GM18873 (cell line): Measurements from ENCODE around the gene SENP7.
"Not testable (repeated sequence)": the region's sequence is repeated elsewhere in the genome, so short reads cannot be mapped to it uniquely, and the experiment has no call there.

Source experiments
- ATAC-seq: cut with Tn5 transposase; IDR thresholded peaks from one replicate; pipeline ENCODE4 v1.9.1; 2021; ENCODE audit warnings: mild to moderate bottlenecking, moderate library complexity, moderate number of reproducible peaks; ENCODE audit not compliant: unreplicated experiment, low FRiP score

SENP7 gene

DNA sequence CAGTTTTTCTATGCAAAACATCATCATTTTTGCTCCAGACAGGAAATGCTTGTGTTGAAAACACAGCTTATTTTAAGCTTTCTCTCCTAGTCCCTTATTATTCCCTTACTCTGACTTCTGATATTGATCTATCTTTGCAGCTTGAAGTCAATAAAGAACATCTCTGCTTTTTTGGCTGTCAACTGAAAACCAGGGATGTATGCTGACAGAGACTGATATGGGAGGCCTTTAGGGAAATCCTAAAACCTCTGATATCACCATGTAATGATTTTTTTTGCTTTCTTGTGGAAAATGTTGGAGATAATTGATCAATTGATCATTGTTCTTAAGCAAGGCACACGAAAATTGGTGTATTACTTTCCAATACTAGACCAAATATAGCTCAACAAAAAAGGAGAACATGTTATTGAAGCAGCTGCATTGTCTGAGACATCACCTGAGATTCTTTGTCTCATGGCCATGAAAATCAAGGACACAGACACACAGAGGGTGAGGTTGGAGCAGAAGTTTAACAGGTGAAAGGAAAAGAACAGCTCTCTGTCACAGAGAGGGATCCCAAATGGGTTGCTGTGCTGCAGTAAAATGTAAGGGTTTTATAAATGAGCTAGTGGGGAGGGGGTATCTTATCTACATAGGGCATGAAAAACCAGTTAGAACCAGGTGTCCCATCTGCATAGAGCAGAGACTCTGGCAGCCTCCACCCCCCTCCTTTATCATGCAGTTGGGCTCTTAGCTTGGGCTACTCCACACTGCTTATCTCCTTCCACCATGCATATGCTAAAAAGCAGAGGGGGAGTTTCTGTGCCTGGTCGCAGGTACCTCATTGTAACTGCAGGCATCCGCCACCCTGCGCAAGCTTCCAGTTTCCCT lies 17.0 kb upstream of the SENP7 start:
- no peak for ATAC-seq

DNA sequence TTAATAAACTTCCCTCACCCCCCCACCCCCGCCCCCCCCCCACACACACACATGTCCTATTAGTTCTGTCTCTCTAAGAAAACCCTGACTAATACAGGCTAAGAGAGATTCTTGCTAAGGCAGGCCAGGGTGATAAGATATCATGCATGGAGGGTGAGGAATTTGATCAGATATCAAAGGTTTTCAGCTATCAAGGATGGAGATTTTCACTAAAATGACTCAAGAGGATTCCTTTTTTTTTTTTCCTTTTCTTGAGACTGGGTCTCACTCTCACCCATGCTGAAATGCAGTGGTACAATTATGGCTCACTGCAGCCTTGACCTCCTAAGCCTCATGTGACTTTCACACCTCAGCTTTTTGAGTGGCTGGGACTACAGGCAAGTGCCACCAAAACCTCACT lies 14.9 kb upstream of the SENP7 start:
- no peak for ATAC-seq

DNA sequence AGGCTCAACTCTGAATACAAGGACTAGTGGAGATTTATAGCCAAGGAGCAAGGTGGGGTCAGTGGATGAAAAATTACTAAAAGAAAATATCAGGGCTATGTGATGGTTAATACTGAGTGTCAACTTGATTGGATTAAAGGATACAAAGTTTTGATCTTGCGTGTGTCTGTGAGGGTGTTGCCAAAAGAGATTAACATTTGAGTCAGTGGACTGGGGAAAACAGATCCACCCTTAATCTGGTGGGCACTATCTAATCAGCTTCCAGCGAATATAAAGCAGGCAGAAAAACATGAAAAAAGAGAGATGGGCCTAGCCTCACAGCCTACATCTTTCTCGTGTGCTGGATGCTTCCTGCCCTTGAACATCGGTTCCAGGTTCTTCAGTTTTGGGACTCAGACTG lies 14.4 kb upstream of the SENP7 start:
- no peak for ATAC-seq

DNA sequence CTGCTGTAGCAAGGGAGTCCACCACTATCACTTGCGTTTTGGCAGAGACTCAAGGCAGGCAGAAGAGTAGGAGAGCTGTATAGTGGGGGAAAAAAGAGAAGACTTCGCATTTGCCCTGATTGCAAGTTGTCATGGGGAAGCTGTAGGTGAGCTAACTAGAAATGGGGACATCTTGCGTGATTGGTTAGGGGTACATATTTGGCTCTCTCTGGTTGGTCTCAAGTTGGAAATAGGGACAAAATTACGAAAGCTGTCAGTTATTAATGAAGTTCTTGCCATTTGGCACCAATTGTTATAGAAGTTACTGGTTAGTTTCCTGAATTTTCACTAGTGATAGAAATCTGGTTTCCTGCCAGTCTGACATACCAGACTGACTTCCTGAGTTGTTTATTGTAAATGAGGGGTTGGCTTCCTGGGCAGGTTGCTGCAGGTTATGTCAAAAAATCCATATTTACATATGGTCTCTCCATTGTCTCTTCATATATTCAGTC lies 8.2 kb upstream of the SENP7 start:
- ATAC-seq, result no peak

DNA sequence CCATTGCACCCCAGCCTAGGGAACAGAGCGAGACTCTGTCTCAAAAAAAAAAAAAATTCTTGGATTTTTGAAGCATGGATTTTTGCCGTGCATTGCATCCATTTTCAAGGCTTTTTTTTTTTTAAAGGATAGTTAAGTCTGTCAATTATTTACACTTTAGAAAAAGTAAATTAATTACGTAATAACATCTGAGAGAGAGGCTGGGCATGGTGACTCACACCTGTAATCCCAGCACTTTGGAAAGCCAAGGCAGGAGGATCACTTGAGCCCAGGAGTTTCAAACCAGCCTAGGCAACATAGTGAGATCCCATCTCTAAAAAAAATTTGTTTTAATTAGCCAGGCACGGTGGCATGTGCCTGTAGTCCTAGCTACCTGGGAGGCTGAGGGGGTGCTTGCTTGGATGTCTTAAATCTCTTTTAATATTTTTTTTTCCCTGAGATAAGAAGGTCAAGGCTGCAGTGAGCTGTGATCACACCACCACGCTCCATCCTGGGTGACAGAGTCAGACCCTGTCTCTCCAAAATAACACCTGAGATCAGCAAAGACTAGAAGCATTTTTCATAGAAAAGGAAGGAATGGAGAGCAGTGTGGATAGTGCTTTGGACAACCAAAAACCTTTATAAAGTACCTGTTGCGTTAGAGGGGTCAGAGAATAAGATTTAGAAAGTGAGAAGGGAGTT lies 6.8 kb upstream of the SENP7 start:
- no peak for ATAC-seq

DNA sequence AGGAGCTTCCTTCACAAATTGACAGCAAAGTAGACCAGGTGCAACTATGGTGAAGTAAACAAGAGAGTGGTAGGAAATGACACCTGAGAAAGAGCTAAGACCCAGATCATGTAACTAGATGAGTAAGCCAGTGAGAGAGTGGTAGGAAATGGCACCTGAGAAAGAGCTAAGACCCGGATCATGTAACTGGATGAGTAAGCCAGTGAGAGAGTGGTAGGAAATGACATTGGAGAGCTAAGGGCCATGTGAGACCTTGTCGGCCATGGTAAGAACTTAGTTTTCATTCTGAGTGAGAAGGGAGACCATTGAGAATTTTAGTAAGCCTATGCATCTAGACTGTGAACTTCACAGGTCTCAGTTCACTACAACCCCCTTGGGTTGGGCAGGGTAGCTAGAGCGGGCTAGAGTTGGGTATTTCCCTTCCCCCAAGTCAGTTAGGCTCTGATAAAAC lies 5.4 kb upstream of the SENP7 start:
- ATAC-seq, result peak; percentile 99

DNA sequence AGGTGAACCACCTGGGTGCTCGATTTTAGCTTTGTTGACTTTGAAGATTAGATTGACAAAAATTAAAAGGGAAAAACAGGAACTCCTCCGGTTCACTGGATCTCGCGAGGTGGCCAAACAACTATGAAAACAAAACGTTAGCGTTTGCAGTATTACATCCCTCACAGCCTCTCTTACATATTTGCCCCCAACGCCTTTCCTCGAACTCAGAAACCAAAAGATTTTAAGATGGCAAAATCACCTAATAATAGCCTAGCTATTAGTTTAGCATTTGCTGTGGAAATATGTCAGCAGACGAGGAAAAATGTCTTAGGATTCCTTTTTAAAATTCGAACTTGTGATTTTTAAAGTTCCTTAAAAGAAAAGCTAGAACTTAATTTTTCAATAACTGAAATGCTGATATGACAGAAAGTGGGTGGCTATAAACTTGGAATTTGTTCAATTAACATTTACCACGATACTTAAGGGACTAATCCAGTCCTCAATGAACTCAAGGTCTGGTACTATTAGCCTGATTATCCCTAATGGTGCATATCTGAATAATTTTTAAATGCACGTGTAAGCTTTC lies 491 bp upstream of the SENP7 start:
- peak; percentile 23 for ATAC-seq

DNA sequence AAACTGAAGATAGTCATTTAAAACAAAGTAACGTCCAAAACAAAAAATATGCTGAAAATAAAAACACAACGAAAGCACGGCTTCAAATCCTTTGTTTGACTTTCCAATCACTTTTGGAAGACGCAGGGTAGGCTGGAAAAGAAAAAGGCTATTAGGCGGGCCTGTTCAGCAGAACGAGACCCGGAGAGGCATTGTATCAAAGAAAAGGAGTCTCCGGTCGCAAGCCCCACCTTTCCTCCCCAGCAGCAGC lies 691 bp downstream of the SENP7 start:
- ATAC-seq, result peak; percentile 19

DNA sequence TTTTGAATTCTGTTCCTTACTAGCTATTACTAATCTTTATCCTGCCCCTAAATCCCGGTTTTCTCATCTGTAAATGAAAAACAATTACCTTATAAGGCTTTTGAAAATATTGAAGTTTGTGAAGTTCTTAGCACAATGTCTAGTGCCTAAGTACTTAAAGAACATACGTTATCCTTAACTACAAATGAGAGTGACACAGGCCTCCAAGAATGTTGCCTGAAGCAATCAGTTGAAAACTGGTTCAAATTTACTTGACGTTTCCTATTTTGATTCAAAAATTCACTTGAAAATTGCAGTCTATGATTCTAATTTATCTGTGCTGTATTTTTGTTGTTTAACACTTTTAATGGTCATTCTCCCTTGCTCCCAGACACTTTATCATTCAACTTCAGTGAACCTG lies 3.2 kb downstream of the SENP7 start:
- no peak for ATAC-seq

DNA sequence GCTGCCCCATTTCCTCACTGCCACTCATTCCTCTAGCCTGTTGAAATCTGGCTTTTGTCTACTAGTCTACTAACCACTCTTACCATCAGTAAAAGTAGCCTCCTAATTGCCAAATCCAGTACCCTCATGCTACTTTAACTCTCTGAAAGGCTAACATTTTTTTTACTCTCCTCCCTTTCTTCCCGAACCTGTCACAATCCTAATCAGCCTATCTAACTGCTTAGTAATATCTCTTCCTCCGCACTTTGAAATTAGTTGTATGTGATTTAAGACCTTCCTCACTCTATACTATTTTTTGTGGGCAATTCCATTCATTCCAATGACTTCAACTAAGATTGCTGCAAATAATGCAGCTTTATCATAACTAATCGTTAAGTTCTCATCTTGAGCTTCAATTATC lies 3.7 kb downstream of the SENP7 start:
- ATAC-seq, result no peak

DNA sequence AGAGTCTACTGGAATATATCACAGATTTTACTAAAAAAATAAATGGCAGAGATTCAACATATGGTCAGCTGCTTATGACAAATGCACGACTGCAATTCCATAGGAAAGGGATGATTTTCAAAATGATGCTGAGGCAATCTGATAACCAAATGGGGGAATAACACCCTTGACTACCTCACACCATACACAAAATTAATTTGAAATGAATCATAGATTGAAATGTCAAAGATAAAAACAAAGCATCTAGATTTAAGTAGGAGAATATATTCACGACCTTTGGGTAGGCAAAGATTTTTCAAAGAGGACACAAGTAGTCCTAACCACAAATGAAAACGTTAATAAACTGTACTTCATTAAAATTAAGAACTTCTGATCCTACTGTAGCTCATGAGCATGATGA lies 11.2 kb downstream of the SENP7 start:
- ATAC-seq, result no peak

DNA sequence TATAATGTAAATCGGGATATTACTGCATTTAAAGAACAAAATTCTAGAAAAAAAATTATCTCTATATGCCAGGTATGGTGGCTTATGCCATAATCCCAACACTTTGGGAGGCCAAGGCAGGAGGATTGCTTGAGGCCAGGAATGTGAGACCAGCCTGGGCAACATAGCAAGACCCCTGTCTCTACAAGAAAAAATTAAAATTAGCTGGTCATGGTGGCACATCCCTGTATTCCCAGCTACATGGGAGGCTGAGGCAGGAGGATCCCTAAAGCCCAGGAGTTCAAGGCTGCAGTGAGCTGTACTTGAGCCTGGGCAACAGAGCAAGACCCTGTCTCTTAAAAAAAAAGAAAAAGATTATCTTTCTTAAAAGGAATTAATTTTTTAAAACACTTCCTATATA lies 12.8 kb downstream of the SENP7 start:
- no peak for ATAC-seq

DNA sequence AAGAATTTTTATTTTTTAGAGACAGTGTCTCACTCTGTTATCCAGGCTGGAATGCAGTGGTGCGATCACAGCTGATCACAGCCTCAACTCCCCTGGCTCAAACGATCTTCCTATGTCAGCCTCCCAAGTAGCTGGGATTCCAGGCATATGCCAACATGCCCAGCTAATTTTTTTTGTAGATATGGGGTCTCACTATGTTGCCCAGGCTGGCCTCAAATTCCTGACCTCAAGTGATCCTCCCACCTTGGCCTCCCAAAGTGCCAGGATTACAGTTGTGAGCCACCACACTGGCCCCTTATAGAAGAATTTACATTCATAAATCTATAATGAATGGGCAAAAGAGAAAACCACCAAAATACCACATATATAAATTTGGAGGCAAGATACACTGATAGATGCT lies 15.2 kb downstream of the SENP7 start:
- ATAC-seq, result no peak

DNA sequence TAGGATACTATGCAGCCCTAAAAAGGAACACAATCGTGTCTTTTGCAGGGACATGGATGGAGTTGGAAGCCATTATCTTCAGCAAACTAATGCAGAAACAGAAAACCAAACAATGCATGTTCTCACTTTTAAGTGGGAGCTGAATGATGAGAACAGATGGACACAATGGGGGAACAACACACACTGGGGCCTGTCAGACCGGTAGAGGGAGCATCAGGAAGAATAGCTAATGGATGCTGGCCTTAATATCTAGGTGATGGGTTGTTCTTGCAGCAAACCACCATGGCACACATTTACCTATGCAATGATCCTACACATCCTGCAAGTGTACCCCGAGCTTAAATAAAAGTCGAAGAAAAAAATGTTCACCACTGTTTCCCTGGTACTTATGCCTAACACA lies 17.5 kb downstream of the SENP7 start:
- no peak for ATAC-seq

DNA sequence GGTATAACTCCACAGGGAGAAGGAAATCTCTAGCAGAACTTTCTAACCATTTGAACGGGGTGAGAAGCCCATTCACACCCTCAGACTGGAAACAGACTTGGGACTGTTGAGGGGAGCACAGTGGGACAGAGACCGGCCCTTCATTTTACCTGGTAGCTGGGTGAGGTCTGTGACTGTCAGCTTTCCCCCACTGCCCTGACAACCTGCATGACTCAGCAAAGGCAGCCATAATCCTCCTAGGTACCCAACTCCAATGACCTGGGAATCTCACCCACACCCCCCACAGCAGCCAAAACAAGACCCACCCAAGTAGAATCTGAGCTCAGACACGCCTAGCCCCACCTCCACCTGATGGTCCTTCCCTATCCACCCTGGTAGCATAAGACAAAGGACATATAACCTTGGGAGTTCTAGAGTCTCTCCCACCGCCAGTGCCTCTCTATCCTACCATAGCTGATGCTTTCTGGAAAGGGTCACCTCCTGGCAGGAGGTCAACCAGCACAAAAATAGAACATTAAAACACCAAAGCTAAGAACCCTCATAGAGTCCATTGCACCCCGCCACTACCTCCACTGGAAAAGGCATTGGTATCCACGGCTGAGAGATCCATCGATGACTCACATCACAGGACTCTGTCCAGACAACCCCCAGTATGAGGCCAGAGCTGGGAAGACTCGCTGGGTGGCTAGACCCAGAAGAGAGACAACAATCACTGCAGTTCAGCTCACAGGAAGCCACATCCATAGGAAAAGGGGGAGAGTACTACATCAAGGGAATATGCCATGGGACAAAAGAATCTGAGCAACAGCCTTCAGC lies 28.0 kb downstream of the SENP7 start:
- ATAC-seq, result no peak

DNA sequence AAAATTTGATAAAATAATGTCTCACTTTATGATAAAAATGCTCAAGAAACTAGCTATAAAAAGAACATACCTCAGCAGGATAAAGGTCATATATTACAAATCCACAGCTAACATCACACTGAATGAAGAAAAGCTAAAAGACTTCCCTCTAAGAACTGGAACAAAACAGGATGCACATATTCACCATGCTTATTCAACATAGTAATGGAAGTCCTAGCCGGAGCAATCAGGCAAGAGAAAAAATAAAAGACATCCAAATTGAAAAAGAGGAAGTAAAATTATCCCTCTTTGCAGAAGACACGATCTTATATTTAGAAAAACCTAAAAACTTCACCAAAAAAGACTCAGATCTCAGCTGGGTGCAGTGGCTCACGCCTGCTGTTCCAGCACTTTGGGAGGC lies 34.0 kb downstream of the SENP7 start:
- ATAC-seq, result no peak

DNA sequence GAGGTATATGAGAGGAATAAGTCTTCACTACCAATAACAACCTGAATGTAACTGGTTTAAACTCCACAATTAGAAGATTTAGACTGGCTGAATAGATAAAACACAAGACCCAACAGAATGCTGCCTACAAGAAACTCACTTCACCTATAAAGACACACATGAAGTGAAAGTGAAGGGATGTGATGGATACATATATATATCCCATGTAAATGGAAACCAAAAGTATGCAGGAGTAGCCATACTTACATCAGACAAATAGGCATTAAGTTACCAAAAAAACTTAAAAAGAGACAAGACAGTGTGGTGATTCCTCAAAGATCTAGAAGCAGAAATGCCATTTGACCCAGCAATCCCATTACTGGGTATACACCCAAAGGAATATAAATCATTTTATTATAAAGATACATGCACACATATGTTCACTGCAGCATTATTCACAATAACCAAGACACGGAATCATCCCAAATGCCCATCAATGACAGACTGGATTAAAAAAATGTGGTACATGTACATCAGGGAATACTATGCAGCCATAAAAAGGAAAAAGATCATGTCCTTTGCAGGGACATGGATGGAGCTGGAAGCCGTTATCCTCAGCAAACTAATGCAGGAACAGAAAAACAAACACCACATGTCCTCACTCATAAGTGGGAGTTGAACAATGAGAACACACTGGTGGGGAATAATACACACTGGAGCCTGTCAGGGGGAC lies 38.0 kb downstream of the SENP7 start:
- ATAC-seq, result not testable (repeated sequence)

DNA sequence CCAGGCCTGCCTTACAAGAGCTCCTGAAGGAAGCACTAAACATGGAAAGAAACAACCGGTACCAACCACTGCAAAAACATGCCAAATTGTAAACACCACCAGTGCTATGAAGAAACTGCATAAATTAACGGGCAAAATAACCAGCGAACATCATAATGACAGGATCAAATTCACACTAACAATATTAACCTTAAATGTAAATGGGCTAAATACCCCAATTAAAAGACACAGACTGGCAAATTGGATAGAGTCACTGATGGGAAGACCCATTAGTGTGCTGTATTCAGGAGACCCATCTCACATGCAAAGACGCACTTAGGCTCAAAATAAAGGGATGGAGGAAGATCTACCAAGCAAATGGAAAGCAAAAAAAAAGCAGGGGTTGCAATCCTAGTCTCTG lies 44.3 kb downstream of the SENP7 start:
- not testable (repeated sequence) for ATAC-seq

DNA sequence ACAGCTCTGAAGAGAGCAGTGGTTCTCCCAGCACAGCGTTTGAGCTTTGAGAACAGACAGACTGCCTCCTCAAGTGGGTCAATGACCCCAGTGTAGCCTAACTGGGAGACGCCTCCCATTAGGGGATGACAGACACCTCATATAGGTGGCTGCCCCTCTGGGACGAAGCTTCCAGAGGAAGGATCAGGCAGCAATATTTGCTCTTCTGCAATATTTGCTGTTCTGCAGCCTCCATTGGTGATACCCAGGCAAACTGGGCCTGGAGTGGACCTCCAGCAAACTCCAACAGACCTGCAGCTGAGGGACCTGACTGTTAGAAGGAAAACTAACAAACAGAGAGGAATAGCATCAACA lies 45.7 kb downstream of the SENP7 start:
- ATAC-seq, result not testable (repeated sequence)
